Measurements from ENCODE around the gene SND1.

Gene SND1

DNA sequence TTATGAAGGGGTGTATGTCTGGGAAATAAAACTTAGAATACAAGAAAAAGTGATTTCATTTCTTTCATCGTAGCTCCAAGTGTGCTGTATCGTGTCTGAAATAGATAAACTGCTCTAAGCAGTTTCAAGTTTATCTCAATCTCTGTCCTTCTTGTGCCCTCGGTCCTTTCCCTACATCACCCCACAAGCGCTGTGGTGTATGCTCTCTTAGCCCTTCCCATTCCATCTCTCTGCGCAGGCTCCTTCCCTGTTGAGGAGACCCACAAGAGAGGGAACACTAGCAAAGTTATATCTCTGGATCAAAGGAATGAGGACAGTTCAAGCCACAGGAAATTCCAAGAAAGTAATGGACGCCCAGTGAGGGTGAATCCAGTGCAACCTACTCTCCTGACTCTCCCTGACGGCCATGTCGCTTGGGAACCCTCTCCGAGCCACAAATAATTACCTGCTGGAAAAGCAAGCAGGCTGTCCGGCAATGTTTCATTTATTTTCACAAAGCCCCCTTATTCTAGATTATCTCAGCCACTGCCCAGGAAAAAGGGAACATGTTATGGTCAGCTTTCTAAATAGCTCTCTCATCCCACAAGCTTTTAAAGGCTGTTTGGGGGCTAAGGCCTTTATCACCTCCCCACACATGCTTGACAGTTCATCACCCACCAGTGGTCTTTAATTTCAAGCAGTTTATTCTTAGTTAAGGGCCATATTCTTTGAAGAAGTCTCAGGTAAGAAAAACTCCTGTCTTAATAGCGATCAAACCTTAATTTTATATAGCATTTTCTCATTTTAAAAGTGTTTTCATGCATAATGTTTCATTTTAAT is 344.5 kb downstream of the SND1 start:
- no peak for DNase-seq (ENCODE audit: low spot score)

DNA sequence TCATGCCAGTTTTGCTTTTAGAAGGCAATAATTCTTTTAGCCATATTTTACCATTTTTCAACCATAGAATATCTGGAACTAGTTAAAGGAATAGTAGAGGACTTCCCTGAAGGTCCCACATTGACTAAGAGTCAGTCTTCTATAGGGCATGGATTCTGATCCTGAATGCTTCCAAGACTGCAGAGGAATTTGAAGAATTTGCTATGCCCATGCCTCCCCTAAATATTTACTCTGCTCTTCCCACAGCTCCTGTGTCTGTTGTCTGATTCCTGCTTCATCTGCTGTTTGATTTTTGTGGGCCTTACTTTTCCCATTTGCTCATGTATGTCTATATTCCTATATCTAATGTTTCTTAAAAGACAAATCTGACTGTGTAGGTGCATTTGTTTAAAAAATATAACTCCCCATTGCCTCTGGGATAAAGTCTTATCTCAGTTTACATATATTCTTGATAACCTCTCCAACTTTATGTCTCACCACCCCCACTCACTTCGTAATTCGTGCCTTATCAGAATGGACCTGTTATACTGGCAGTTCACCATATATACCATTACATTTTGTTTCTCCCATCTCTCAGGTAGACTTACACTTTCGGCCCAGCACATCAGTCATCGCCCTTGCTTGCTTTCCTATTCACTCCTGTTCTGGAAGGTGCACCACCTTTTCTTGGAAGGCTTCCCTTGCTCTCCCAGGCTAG is 345.4 kb downstream of the SND1 start:
- peak; percentile 56 for DNase-seq (ENCODE audit: low spot score)

GRCh38 chr7:127998671-127999070 is 346.7 kb downstream of the SND1 start:
- DNase-seq (ENCODE audit: low spot score) = no peak

DNA sequence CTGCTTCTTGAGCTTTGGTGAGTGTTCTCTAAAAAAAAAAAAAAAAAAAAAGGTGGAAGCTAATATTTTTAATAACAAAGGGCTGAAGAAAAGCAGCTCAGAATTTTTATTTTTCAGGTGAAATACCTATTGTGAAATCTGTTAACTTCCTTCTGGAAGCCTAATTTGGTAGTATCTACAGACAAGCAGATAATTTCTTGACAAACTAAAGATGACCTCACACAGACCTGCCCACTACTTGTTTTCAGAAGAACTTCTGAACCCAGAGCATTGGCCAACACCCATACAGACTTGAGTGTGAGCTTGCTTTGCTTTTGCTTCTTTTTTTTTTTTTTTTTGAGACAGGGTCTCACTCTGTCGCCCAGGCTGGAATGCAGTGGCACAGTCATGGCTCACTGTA is 348.1 kb downstream of the SND1 start:
- DNase-seq (ENCODE audit: low spot score) = no peak

DNA sequence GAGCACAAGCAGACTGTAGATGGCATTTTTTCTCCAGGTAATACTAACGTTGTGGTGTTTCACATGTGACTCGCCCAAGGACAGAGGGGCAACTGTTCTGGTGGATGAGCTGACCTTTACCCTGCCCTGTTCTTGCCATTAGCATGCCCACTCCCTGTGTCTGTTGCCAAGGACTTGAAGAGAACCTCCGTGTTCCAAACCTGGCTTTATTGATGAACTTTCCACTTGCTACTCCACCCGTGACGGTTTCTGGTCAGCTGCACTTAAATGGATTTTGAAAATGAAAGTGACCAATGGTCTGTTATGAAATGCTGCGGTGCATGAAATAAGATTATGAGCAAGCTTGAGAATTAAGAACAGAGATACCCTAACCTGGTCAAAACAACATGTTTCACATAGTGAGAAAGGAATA is 348.9 kb downstream of the SND1 start:
- no peak for DNase-seq (ENCODE audit: low spot score)

DNA sequence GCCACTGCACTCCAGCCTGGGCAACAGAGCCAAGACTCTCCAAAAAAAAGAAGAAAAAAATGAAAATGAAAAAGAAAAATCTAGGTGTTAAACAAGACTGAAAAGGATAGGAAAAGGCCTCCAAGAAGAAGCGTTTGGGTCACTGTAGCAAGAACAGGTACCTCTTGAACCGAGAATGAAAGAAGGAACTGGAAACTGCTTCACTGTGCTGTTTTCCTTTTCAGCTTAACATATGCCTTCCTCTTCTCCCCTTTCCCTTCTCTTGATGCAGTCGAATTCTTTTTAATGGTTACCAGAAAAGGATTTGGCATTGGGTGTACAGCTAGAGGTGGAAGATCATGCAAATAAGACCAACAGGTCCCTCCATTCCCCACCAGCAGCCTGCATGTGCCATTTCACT is 351.2 kb downstream of the SND1 start:
- no peak for DNase-seq (ENCODE audit: low spot score)

DNA sequence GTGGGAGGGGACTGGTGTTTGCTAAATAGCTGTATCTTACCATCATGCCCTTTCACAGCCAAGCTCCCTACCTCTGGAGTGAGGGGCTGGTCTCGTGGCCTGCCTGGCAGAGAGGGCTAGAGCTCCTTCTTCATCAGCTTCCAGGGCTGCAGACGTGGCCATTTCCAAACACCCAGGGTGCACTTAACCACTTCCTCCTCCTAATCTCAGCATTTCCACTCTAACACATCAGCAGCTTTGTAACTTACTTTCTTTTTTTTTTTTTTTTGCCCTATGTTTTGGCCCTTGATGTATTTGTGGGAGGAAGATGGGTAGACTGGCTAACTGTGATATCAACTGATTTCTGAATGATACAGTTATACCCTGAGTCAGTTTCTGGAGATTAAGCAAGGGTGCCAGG is 351.8 kb downstream of the SND1 start:
- DNase-seq (ENCODE audit: low spot score) = no peak

- DNase-seq (ENCODE audit: low spot score) = no peak
These were observed 352.6 kb downstream of the SND1 start for GRCh38 chr7:128004623-128005022.

DNA sequence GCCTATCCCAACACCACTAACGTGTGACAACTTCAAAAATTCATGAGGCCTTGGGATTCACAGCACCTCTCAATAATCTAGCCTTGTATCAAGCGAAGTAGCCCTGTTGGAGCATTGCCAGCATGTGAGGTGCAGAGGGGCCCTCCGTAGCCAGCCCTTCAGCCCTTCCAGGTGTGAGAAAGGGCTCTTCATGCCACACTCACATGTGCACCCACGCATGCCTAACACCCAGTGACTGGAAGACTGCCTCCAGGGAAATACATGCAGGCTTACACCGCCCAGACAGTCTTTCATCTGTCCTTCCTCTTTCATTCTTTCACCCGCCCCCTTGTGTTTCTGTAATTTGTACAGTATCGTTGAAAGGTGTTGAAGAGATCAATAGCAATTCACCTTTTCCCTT is 353.1 kb downstream of the SND1 start:
- no peak for DNase-seq (ENCODE audit: low spot score)

GRCh38 chr7:128005759-128006159 is 353.8 kb downstream of the SND1 start:
- DNase-seq (ENCODE audit: low spot score) = no peak

DNA sequence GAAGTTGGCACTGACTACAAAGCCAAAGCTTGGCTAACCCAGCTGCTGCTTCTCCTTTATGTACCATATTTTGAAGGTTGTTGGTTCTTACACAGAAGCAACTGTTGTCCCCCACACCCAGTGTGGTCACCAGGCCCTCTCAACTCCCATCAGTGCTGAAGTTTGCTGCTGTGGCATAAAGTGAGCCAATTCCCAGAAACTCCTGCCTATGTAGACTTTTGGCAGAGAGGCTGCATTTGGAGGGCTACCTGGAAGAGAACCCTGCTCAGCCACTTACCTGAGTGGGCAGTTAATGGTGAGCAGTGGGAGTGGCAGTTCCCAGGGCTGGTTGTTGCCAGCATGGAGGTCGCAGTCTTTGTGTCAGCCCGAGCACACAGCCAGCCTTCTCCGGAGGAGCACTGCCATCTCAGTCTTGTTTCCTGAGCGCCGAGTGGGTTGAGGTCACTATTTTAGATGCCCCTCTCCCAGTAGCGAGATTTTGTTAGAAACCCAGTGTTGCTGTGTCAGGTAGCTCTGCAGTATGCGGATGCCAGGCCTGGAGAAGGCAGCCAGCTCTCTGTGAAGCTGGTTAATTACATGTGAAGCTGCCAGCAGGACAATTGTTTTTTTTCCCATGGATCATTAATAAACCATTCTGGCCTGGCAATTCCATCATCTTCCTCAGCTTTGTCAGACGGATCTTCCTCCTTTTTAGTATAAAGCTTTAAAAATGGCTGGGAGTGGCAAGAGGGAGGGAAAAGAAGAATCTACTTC is 354.7 kb downstream of the SND1 start:
- DNase-seq (ENCODE audit: low spot score) = no peak

DNA sequence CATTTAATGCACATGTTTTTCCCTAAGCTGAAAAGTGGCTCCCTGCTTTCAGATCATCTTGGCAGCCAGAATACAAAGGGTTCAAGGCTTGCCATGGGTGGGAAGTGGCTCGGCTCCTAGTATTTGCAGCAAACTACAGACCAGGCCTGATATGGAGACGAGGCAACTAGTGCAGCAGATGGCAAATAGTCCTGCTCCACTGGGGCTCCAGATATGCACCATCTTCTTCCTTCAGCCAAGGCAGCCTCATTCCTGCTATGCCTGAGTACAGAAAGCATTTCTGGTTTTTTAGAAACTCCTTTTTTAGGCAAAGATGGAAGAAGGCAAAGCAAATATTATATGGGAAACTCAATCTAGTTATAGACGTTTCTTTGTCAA is 355.3 kb downstream of the SND1 start:
- DNase-seq (ENCODE audit: low spot score) = no peak

- no peak for DNase-seq (ENCODE audit: low spot score)
These were observed 356.1 kb downstream of the SND1 start for GRCh38 chr7:128008141-128008540.

GRCh38 chr7:128008744-128009143 is 356.8 kb downstream of the SND1 start:
- no peak for DNase-seq (ENCODE audit: low spot score)

DNA sequence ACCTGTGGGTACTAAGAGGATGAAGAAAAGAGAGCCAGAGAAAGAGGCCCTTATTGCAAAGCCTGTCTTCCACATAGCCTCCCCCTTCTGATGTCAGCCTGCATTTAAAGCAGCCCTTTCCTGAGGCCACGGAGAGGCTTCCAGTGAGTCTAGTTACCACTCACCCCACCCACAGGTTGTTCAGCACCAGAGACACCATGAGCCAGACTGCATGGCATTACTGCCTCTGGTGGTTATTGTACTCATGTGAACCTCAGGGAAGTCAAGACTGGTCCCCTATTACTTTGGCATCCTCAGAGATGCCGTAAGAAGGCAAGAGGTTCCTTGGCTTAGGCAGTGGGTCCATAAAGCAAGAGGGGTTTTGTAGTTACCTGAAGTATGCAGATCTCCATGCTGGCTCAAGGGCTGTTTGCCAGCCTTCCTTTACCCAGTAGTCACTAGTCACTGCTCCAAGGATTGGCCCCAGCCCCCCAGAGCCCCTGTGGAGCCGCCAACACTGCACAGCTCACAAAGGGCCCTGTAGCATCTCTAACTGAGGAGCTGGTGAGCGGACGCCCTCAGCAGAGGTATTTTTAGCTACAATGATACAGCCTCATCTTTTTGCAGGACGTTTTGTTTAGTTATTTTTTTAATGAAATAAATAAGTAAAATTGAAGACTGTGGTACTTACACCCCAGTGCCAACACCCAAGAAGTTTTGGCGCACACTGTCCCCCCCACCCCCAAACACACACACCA is 358.6 kb downstream of the SND1 start:
- no peak for DNase-seq (ENCODE audit: low spot score)

- no peak for DNase-seq (ENCODE audit: low spot score)
These were observed 359.2 kb downstream of the SND1 start for GRCh38 chr7:128011131-128011661.

GRCh38 chr7:128014811-128015210 is 362.8 kb downstream of the SND1 start:
- no peak for DNase-seq (ENCODE audit: low spot score)

DNA sequence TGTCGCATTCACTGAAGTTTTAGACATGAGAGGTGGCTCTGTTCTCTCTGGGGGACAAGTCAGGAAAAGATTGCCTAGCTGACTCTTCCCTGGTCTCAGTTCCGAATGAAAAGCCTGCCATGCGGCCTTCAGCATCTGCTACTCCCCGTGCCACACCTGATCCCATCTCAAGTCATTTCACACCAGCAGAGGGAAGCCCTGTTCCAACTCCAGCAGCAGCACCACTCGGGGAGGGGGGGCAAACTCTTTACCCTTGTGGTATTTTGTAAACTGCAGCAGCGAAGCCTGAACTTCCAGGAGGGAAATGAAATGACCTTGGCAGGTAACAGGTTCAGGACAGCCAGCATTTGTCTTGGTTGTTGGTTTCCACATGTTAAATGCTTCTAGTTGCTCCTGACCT is 365.5 kb downstream of the SND1 start:
- DNase-seq (ENCODE audit: low spot score) = no peak

GRCh38 chr7:128017862-128018845 is 366.2 kb downstream of the SND1 start:
- DNase-seq (ENCODE audit: low spot score) = no peak

GRCh38 chr7:128019288-128019687 is 367.3 kb downstream of the SND1 start:
- DNase-seq (ENCODE audit: low spot score) = no peak

DNA sequence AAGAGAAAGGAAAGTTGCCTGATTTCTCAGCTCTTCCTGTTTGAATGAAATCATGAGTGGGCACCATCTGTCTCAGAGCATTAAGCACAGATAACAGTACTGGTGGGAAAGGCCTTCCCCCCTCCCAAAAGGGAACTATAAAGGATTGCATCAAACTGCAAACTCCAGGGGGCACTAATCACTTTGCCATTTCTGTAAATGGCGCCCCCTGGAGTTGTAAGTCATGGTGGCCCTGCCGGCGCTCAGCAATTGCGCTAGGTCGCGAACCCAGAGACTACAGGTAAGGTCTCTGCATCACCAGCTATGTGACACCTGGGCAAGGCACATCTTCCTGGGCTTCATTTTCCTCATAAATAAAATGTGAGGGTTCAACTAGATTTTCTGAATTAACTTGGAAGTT is 368.2 kb downstream of the SND1 start:
- DNase-seq (ENCODE audit: low spot score) = no peak
